GM19099 (cell line): ENCODE measurements around the gene CPEB4.

Source experiments
- POLR2A ChIP-seq: IDR thresholded peaks from 3 replicates; pipeline ENCODE4 v1.6.1; 2011; ENCODE audit warnings: low read depth; ENCODE audit not compliant: insufficient read length; ENCODE audit errors: extremely low read depth

Gene CPEB4

DNA sequence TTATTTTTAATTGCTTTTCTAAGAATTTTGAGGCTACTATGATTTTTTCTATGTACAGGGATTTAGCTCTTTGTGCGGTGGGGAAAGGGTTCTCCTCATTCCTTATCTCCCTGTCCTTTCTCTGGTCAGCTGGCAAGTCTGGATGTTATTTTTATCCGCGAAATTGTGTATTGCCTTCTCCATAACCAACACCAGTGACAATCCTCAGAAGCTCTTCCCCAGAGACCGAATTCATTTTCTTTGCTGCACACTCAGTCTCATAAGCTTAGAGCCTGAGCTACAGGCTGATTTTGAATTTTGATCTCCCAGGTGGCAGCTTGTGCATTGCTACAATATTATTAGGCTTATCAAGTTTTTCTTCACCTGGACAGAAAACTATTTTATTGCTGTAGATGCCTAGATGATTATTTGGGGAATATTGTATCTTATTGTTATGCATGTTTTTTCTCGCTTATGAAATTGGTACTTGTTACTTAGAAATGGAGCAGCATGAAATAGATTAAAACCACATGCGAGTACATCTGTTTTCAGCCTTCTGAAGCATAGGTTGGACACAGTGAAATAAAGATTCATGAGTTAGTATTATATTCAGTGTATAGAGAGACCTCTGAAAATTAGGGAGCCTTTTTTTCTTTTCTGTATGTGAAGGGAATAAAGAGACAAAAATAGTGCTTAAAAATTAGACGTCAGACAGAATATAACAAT, 27.3 kb downstream of the CPEB4 start:
- no peak for TF ChIP-seq POLR2A

DNA sequence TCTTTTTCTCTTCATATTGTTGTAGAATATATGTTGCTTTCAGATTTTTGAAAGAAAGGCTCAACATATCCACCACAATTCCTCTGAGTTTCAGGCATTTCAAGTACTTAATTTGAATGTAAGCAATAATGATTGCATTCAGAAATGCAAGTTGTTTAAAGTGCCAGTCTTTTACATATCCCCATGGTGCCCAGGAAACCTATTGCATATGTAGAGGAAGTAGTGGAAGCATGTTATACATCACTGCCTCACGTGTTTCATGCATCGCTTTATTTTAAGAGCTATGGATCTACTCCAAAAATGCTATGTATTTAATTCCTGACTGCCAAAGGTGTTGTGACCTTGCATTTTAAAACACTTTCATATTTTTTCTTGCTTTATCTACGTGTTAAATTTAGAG, 28.1 kb downstream of the CPEB4 start:
- no peak for TF ChIP-seq POLR2A

DNA sequence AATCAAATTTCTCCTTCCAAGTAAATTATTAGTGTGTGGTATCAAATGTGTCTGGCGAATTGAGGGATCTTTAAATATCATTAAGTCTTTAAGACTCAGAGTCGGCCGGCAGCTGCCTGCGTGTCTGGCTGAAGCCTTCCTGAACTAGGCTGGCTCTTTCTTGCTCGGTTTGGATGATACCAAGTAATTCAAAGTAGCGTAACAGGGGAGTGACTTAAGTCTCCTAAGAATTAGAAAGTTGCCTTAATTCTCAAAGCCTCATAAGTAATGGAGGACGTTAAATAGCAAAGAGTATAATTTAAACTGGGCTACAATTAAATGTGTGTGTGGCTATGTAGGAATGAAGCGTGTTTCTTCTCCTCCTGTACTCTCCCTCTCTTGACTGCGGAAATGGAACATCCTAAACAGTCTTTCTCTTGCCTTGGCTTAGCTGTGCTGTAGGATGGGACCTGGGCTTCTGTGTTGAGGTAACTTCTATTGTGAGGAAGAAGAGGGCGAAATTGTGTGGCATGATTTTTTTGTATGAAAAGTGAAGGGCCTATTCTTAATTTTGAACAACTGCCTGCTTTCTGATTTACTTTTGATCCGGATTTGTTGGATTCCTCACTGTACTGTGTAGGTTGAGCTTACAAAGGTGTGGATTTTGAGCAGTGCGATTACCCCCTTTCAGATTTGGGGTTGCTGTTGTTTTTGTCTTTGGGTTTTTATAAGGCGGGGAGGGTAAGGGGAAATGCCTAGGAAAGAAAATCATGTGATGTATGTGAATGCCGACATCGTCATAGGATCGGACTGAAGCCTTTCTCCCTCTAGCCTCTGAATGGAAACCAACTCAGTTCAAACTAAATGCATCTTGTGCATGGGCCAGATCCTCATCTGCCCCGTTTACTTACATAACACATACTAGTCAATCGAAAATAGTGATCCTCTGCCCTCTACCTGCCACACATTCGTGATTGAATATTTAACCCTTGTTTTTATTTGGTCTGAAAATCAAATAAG, 29.9 kb downstream of the CPEB4 start:
- TF ChIP-seq POLR2A, result peak; percentile 75

DNA sequence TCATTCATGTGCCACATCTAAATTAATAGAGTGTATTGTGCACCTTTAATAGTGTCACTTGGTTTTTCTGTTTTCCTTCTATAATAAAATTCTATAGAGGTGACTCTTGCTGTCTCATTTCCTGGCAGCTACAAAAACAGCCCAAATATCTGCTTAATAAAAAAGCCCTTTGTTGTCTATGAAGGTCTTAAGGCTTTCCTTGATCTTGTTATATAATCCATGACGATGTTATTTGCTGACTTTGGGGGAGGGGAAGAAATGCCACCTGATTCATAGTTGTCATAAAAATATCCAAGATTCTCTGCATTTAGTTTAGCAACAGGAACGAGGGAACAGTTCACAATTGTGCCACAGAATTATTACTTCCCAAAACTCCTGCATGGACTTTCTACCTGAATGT, 31.3 kb downstream of the CPEB4 start:
- TF ChIP-seq POLR2A, result no peak

DNA sequence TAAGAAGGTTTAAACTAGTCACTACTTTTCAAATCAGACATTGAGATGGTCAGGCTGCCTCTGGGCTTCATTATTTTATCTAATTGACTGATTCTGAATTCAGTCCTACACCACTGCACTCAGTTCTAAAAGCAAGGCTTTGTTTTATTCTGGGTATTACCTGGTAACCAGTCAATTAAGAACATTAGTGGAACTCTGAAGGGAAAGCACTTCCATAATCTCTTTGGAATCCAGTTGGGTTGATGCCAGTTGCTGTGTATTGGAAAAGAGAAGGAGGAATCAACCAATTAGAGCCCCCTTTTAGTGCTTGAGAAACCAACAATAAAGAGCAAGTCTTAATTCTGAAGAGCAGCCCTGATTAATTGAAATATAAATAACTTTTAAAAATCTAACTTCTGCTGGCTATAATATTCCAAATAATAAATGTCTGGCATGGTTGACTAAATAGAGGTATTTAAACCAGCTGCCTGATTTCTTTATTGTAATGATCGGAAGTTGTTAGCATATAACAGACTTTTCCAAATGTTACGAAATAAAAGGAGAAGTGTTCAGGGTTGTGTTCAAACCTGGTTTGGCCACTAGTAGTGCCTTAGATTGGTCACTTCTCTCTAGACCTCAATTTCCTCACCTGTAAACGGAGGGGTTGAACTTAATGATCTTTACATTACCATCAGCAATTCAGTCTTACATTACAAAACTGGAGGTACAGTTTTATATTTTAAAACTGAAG, 32.0 kb downstream of the CPEB4 start:
- no peak for TF ChIP-seq POLR2A

DNA sequence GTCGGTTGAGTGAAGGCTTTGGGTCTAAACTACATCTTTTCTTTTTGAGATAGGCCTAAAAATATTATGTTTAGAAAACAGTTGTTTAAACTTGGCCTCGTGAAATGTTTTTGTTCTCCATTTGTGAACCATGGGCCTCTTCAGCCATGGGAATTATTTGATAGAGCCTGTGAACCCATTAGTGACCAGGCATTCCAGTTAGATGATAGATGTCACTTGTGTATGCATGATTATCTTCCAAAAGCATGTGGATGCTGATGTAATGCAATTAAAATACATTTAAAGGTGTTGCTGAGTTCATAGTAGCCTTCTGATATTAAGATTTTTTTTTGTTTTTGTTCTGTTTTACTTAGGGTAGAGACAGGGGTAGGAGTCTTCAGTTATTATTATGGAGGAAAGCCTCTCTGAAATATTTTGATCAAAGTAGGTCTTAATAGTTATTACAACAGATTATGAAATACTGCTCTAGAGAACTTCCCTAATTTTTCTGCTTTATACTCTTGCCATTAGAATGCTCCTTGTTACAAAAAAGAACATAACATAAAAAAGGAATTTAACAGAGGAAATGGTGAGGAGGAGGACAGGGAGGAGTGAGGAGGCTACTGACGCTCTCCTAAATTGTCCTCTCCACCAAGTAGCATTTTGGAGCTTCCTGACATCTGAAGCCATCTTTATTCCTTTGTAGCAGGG, 32.9 kb downstream of the CPEB4 start:
- TF ChIP-seq POLR2A, result no peak

DNA sequence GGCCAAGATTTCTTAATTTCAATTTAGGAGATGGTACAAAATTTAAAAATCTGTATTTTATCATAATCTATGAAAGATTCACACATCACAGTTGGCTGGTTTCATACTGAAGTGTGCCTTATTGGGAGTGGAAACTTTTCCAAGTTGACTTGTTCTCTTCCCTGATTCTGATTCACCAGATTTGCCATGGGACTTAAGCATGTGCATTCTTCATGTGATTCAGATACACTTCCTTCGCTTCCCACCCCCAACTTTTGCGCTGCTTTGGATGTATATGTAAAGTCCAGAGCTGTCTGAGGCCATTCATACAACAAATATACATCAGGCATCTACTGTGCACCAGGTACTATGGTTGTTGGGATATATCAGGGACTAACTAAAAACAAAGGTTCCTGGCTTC, 34.4 kb downstream of the CPEB4 start:
- TF ChIP-seq POLR2A, result no peak

DNA sequence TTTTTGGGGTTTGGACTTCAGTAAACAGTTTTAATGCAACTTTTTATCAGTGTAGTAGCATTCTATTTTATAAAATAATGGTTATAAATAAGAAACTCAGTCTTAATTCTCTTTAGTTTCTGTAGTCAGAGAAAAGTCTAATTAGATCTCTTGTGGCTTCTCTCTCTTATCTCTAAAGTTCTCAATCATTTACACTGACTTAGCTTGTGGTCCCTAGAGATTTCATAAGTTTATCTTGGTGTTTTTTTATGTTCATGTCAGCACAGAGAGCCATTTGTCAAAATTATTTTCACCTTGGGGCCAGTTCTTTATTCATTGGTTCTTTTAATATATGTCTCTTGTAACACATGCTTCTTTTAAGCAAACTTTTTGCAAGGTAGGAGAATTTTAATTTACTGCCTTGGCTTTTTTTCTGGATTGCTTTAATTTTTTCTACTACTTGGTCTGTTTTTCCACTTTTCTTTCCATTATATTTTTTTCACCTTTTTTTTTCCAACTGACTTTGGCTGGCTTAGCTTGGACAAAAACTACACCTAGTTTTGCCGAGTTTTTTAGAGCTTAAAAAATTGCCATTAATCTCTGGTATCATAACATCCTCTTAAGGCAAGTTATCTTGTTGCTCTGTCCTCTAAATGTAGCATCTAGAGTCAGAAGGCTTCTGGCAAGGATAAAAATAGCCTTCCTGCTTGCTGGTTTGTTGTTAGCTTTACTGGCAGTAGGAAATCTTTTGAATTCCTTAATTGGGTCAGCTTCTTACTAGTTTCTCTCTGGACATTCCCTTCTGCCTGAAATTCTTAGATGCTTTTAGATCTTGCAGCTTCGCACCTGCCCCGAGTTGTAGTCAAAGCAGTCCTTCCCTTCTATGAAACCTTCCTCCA, 35.3 kb downstream of the CPEB4 start:
- no peak for TF ChIP-seq POLR2A

DNA sequence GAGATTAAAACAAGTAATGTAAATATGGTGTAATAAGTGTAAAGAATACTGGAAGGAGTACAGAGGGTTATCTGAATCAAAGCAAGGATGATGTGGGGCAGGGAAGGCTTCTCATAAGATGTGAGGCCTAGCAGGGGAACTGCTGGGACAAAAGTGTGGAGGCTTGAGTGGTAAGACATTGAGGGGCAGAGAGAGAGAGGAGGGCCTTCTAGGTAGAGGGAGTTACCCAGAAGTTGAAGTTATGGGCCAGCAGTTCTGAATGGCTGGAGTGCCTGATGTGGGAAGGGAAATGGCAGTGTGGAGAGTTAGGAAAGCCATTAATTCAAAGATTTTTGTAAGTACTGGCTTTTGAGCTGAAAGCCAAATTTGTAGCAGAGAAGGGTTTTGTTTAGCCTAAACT, 36.8 kb downstream of the CPEB4 start:
- no peak for TF ChIP-seq POLR2A

DNA sequence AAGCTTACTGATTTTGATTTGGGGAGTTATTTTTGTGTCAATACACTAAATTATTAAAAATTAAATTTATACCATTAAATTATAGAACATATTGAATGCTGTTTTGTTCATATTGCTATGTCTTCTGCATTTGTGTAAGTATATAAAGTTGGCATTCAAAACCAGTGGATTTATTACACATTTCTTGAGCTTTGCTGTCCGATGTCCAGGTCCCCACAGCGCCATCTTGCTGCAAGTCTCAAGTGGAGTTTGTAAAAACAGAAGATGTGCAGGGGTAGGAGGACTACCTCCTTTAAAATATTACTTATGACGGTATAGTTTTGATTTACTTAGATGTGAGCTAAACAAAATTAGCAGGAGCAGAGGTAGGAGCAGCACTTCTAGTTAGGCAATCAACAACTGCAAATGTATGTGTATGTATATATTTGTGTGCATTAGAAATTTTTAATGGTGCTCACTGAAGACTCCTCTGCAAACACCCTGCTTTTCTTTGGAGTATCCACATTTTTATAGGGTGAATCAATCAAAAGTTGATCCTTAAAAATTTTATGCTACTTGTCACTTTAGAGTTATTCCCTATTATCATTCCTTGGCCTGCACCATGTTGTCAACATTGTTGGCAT, 37.4 kb downstream of the CPEB4 start:
- no peak for TF ChIP-seq POLR2A

DNA sequence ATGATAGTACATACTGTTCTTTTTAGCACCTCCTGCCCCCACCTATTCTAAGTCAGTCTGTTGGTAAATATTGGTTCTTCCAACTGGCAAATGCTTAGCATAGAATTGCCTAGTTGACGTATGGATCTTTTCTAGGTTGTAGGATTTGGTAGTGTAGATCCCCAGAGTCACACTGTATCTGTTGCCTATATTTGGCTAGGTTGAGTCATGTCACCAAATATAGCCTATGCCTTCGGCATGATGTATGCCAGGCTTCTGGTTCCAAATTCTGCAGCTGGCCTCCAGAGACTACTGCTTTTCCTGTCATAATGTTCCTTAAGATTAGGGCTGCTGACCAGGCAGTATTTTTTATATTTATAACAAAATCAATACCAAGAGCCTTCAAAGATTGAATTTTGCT, 38.2 kb downstream of the CPEB4 start:
- no peak for TF ChIP-seq POLR2A

DNA sequence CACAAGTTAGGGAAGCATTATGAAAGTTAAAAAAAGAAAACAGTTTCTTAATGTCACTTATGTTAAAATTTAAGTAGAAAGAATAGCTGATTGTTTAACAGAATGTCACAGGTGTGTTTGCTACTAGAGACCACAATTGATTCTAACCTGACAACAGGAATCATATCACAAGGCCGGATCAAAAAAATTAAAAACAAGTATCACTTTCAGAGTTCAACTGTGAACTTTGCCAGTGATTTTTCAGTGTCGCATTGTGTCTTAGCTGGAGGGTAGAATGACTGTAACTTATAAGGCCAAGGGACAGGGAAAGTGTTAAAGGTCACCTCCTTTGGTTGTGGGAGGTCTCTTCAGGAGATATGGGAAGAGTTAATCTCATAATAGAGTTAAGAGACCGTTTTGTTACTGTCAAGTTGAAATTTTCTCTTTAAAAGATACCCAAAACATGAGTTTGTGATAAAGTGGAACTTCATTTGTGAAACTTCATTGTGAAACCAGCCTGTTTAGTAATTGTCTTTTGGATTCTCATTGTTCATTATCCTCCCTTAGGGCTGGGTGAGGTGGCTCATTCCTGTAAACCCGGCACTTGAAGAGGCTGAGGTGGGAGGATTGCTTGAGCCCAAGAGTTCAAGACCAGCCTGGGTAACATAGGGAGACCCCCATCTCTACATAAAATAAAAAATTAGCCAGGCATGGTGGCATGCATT, 40.9 kb downstream of the CPEB4 start:
- TF ChIP-seq POLR2A, result no peak

DNA sequence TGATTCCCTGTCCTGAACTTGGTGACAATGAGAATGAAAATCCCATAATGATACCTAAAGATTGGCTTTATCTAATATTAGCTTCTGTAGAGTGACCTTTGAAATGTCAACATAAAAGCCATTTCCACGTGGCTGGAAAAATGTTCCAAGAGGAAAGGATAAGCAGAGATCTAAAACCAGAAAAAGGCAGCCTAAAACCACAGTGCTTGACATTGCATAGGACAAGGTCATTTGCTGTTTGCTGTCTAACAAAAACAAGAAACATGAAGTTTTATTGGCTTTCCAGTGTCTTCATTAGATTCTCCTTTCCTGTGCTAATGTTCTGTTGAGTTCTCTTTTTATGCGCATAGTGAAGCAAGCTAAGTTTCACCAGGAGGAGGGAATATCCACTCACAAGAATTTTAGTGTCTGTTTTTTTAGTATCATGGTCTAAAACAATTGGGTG, 44.6 kb downstream of the CPEB4 start:
- no peak for TF ChIP-seq POLR2A

DNA sequence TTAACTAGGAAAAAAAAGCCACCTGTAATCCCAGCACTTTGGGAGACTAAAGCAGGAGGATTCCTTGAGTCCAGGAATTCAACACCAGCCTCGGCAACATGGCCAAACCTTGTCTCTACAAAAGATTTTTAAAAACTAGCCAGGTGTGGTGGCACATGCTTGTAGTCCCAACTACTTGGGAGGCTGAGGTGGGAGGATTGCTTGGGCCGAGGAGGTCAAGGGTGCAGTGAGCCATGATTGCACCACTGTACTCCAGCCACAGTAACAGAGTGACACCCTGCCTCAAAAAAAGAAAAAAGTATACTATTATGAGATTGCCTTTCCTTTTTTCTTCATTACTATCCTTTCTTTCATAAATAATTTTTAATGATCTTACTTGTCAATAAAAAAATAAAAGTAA, 45.8 kb downstream of the CPEB4 start:
- TF ChIP-seq POLR2A, result no peak
